ENCODE results near the gene ZNF646.
A peak's percentile ranks its signal among the peaks of the same experiment; 100 is the strongest.

The ZNF646 gene

DNA sequence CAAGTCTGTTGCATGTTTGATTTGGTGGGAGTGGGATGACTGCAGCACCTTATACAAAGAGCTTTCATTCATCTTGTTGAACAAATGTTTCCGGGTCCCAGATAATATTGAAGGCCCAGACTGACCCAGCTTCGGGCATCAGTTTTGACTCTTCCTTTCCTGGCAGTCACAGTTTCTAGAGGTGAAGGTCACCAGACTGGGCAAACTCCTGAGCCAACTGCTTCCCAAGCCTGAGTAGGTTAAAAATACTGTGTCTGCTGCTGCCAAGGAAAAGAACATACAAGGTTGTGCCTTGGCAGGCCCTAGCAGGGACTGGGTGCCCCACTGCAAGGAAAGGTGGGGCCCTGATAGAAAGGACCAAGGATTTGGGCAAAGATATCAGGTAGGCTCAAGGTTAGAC lies 38.5 kb downstream of the ZNF646 start:
- Histone ChIP-seq H3K4me1 (ENCODE audit: insufficient read depth, low read length) (peaks cover 23% of the 10 kb centered on the region), H3K9ac (ENCODE audit: low read length) (no peak overlapping the region), H3K36me3 (ENCODE audit: insufficient read depth, low read length) (peaks cover 36% of the 10 kb centered on the region), H3K4me3 (ENCODE audit: low read depth in 1 of 2, low read length in 2 of 2) (no peak overlapping the region), H3K27me3 (ENCODE audit: control insufficient read depth in 1 of 2, insufficient read depth in 2 of 2, low read length in 2 of 2) (no peaks in the 10 kb centered on the region), H3K27ac (ENCODE audit: low read depth, low read length) (no peak overlapping the region), H3K9me3 (ENCODE audit: low read length) (no peaks in the 10 kb centered on the region)

- no peak overlapping the region for H3K4me3 ChIP-seq (ENCODE audit: low read depth in 1 of 2, low read length in 2 of 2)
- peaks cover 26% of the 10 kb centered on the region for H3K4me1 ChIP-seq (ENCODE audit: insufficient read depth, low read length)
- H3K27ac ChIP-seq (ENCODE audit: low read depth, low read length): peak overlapping the region; percentile 68
- H3K27me3 ChIP-seq (ENCODE audit: control insufficient read depth in 1 of 2, insufficient read depth in 2 of 2, low read length in 2 of 2): no peaks in the 10 kb centered on the region
- H3K9ac ChIP-seq (ENCODE audit: low read length): no peak overlapping the region
- H3K9me3 ChIP-seq (ENCODE audit: low read length): no peaks in the 10 kb centered on the region
- H3K36me3 ChIP-seq (ENCODE audit: insufficient read depth, low read length): peaks cover 36% of the 10 kb centered on the region
These were observed 39.2 kb downstream of the ZNF646 start for GRCh38 chr16:31113121-31114120.

DNA sequence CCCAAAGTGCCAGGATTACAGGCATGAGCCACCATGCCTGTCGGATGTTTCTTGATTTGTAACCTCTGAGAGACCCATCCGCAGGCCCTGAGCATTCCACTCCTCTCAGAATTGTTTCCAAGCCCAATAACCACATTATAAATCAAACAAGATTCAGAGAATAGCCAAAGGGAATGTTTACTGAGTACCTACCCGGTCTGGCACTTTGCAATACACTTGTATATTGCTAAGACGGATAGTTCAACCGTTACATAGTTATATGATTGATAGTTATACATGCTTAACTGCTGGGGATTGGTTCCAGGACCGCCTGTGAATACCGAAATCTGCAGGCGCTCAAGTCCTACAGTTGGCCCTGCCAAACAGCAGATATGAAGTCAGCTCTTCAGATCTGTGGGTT lies 40.2 kb downstream of the ZNF646 start:
- Histone ChIP-seq H3K27me3 (ENCODE audit: control insufficient read depth in 1 of 2, insufficient read depth in 2 of 2, low read length in 2 of 2) (no peaks in the 10 kb centered on the region), H3K27ac (ENCODE audit: low read depth, low read length) (peak overlapping the region; percentile 68), H3K9me3 (ENCODE audit: low read length) (no peaks in the 10 kb centered on the region), H3K9ac (ENCODE audit: low read length) (no peak overlapping the region), H3K4me1 (ENCODE audit: insufficient read depth, low read length) (peaks cover 25% of the 10 kb centered on the region), H3K36me3 (ENCODE audit: insufficient read depth, low read length) (peaks cover 44% of the 10 kb centered on the region), H3K4me3 (ENCODE audit: low read depth in 1 of 2, low read length in 2 of 2) (no peak overlapping the region)

- Histone ChIP-seq H3K4me1 (ENCODE audit: insufficient read depth, low read length) (peaks cover 18% of the 10 kb centered on the region), H3K9me3 (ENCODE audit: low read length) (no peaks in the 10 kb centered on the region), H3K27ac (ENCODE audit: low read depth, low read length) (peak within 1 kb of the TSS; percentile 93), H3K36me3 (ENCODE audit: insufficient read depth, low read length) (peaks cover 42% of the 10 kb centered on the region), H3K27me3 (ENCODE audit: control insufficient read depth in 1 of 2, insufficient read depth in 2 of 2, low read length in 2 of 2) (no peaks in the 10 kb centered on the region), H3K4me3 (ENCODE audit: low read depth in 1 of 2, low read length in 2 of 2) (peak within 1 kb of the TSS; percentile 59 to 68), H3K9ac (ENCODE audit: low read length) (peak within 1 kb of the TSS; percentile 62)
These were observed 43.4 kb downstream of the ZNF646 start, which contains the start of gene KAT8 for GRCh38 chr16:31117384-31118222. KAT8 (plus strand) TSS chr16:31117664; CDS start chr16:31117682, 18 bp downstream.

DNA sequence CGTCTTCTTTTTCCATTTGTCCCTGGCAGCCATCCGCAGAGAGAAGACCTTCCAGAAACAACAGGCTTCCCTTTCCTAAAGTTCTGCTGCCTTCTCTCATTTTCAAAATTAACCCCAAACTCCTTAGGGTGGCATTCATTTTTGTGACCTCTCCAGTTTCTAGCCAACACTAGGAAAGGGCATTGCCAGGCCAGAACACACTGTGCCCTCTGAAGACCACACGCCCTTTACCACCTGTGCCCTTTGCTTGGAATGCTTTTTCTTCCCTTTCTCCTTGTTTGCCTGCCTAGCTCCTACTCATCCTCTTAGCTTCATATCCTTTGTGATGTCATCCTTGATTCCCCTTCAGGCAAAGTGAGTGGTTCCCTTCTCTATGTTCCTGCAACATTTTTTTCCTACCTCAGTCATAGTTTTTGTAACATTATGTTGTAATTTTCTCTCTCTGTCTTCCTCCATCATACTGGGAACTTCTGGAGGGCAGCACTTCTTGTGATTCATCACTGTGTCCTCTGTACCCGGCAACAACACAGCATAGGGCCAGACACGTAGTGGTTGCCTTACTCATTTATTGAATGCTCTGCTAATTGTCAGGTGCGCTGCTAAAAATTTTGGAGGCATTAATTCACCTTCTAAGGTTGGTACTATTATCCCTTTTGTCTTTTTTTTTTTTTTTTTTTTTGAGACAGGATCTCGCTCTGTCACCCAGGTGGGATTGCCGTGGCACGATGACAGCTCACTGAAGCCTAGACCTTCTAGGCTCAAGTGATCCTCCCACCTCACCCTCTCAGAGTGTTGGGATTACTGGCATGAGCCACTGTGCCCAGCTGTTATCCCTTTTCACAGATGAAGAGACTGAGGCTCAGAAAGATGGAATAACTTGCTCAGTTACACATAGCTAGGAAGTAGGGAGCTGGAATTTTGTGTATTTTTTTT lies 44.3 kb downstream of the ZNF646 start:
- Histone ChIP-seq H3K36me3 (ENCODE audit: insufficient read depth, low read length) (peaks cover 39% of the 10 kb centered on the region), H3K4me1 (ENCODE audit: insufficient read depth, low read length) (peaks cover 16% of the 10 kb centered on the region), H3K9ac (ENCODE audit: low read length) (peak overlapping the region; percentile 62), H3K27me3 (ENCODE audit: control insufficient read depth in 1 of 2, insufficient read depth in 2 of 2, low read length in 2 of 2) (no peaks in the 10 kb centered on the region), H3K27ac (ENCODE audit: low read depth, low read length) (peak overlapping the region; percentile 93), H3K4me3 (ENCODE audit: low read depth in 1 of 2, low read length in 2 of 2) (peak overlapping the region; percentile 59 to 68), H3K9me3 (ENCODE audit: low read length) (no peaks in the 10 kb centered on the region)

- H3K4me1 ChIP-seq (ENCODE audit: insufficient read depth, low read length): peaks cover 11% of the 10 kb centered on the region
- H3K27ac ChIP-seq (ENCODE audit: low read depth, low read length): no peak overlapping the region
- H3K9me3 ChIP-seq (ENCODE audit: low read length): no peaks in the 10 kb centered on the region
- H3K27me3 ChIP-seq (ENCODE audit: control insufficient read depth in 1 of 2, insufficient read depth in 2 of 2, low read length in 2 of 2): no peaks in the 10 kb centered on the region
- no peak overlapping the region for H3K9ac ChIP-seq (ENCODE audit: low read length)
- no peak overlapping the region for H3K4me3 ChIP-seq (ENCODE audit: low read depth in 1 of 2, low read length in 2 of 2)
- peaks cover 48% of the 10 kb centered on the region for H3K36me3 ChIP-seq (ENCODE audit: insufficient read depth, low read length)
These were observed 45.9 kb downstream of the ZNF646 start for GRCh38 chr16:31120129-31120528.

- Histone ChIP-seq H3K4me1 (ENCODE audit: insufficient read depth, low read length) (peaks cover 5% of the 10 kb centered on the region), H3K36me3 (ENCODE audit: insufficient read depth, low read length) (peaks cover 70% of the 10 kb centered on the region), H3K27ac (ENCODE audit: low read depth, low read length) (no peak overlapping the region), H3K9ac (ENCODE audit: low read length) (no peak overlapping the region), H3K27me3 (ENCODE audit: control insufficient read depth in 1 of 2, insufficient read depth in 2 of 2, low read length in 2 of 2) (no peaks in the 10 kb centered on the region), H3K9me3 (ENCODE audit: low read length) (no peaks in the 10 kb centered on the region), H3K4me3 (ENCODE audit: low read depth in 1 of 2, low read length in 2 of 2) (no peak overlapping the region)
These were observed 51.6 kb downstream of the ZNF646 start for GRCh38 chr16:31125844-31126243.

- Histone ChIP-seq H3K36me3 (ENCODE audit: insufficient read depth, low read length) (peaks cover 70% of the 10 kb centered on the region), H3K27ac (ENCODE audit: low read depth, low read length) (no peak overlapping the region), H3K4me1 (ENCODE audit: insufficient read depth, low read length) (peaks cover 5% of the 10 kb centered on the region)
These were observed 53.0 kb downstream of the ZNF646 start for GRCh38 chr16:31127182-31127581.

DNA sequence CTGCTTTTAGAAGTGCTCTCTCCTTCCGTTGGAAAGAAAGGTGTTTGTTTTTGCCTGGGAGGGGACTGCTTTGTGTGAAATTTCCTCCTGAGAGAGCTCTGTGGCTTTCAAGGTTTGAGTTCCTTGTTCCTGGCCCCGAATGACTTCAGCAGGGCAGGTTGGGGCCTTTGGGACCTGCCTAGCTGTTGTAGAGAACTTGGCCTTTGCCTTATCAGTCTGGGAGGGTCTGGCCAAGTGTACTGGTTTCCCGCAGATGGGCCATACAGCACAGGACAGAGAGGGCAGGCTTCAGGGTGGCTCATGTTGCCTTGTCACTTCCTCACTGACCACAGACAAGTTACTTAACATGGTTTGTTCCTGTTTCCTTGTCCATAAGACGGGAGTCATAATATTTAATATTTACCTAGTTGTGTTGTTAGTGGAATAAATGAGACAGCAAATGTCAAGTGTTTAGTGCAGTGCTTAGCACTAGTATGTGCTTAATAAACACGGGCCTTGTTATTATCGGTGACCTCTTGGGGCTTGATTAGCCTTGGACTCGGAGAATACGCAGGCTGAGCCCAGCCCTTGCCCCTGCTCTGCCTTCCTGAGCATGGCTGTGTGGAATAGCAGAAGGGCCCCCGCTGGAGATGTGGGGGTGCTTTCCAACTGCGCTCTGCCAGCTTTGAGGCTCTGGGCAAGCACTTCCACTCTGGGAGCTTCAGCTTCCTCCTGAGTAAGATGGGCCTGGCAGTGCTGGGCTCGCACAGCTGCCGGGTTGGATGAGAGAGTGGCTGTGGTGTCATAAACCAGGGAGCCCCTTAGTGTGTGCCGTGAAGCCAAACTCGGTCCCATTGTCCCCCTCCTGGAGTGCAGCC lies 54.7 kb downstream of the ZNF646 start:
- no peak overlapping the region for H3K4me3 ChIP-seq (ENCODE audit: low read depth in 1 of 2, low read length in 2 of 2)
- H3K27ac ChIP-seq (ENCODE audit: low read depth, low read length): peak overlapping the region; percentile 17
- H3K4me1 ChIP-seq (ENCODE audit: insufficient read depth, low read length): peaks cover 5% of the 10 kb centered on the region
- no peaks in the 10 kb centered on the region for H3K27me3 ChIP-seq (ENCODE audit: control insufficient read depth in 1 of 2, insufficient read depth in 2 of 2, low read length in 2 of 2)
- no peak overlapping the region for H3K9ac ChIP-seq (ENCODE audit: low read length)
- H3K9me3 ChIP-seq (ENCODE audit: low read length): no peaks in the 10 kb centered on the region
- peaks cover 69% of the 10 kb centered on the region for H3K36me3 ChIP-seq (ENCODE audit: insufficient read depth, low read length)

More at GRCh38 chr16:31127182-31127581, 53.0 kb downstream of the ZNF646 start:
- H3K4me3 ChIP-seq (ENCODE audit: low read depth in 1 of 2, low read length in 2 of 2): no peak overlapping the region
- H3K27me3 ChIP-seq (ENCODE audit: control insufficient read depth in 1 of 2, insufficient read depth in 2 of 2, low read length in 2 of 2): no peaks in the 10 kb centered on the region
- no peaks in the 10 kb centered on the region for H3K9me3 ChIP-seq (ENCODE audit: low read length)
- no peak overlapping the region for H3K9ac ChIP-seq (ENCODE audit: low read length)

Measured in muscle layer of colon (tissue), 2 donors.